Astrocyte of the hippocampus (primary cell): Measurements from ENCODE around the gene SH2D3C.

Experiments
- DNase-seq: peaks from one replicate; pipeline ENCODE4 v3.0.0; 2011; ENCODE audit warnings: low read depth, low spot score

Gene SH2D3C

DNA sequence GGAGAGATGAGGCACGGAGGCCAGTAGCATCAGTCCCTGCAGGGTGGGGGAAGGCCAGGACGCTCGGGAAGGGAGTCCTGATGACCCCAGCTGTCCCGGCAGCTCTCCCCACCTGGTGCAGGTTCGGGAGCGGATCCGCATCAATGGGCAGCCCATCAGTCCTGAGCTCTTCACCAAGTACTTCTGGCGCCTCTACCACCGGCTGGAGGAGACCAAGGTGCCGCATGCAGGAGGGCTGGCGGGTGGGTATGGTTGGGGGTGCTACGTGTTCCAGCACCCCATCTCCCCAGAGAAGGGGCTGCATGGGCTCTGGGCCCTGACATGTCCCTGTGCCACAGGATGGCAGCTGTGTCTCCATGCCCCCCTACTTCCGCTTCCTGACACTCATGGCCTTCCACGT lies 28.4 kb upstream of the SH2D3C start:
- DNase-seq, result no peak

GRCh38 chr9:127805620-127806019 lies 27.2 kb upstream of the SH2D3C start:
- peak; percentile 38 for DNase-seq

GRCh38 chr9:127803507-127804352 lies 25.3 kb upstream of the SH2D3C start:
- peak; percentile 65 for DNase-seq

DNA sequence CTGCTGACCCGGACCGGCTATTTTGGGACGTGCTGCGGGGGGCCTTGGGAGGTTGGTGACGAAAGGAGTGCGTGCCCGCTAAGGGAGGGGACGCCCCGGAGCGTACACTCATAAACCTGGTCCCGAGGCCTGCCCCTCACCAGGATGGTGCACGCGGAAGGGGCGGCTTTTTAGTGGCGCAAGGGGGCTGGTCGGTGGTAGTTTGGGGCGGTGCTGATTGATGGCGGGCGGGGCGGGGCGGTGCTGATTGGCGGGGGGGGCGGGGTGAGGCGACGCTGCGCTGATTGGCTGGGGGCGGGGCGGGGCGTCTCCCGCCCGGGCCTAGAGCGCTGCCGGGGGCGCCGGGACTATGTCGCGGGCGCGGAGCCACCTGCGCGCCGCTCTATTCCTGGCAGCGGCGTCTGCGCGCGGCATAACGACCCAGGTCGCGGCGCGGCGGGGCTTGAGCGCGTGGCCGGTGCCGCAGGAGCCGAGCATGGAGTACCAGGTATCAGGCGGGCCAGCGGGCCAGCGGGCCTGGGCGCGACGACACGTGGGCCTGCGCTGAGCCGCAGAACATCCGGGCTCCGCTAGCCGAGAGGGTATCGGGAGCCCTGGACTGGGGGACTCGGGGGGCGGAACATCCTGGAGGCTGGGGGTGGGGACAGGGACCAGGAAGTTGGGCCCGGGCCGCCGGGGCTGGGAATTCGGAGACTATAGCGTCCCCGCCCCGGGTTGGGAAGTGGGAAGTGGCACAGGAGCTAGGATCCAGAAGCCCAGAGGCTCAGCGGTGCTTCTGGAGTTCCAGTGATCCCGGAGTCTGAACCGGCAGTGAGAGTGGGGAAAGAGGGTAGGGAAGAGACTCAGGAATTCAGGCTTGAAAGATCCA lies 24.3 kb upstream of the SH2D3C start, which contains the start of gene FPGS:
Gene FPGS (plus strand): TSS at position 307 of the 868 bp plus-strand sequence. CDS start 43 bp downstream, at position 350.
- peak; percentile 94 for DNase-seq

GRCh38 chr9:127801955-127802575 lies 23.6 kb upstream of the SH2D3C start:
- DNase-seq, result no peak

GRCh38 chr9:127796852-127797370 lies 18.4 kb upstream of the SH2D3C start:
- peak; percentile 56 for DNase-seq

- DNase-seq, result peak; percentile 41
These were observed 17.9 kb upstream of the SH2D3C start for GRCh38 chr9:127796225-127796813.

DNA sequence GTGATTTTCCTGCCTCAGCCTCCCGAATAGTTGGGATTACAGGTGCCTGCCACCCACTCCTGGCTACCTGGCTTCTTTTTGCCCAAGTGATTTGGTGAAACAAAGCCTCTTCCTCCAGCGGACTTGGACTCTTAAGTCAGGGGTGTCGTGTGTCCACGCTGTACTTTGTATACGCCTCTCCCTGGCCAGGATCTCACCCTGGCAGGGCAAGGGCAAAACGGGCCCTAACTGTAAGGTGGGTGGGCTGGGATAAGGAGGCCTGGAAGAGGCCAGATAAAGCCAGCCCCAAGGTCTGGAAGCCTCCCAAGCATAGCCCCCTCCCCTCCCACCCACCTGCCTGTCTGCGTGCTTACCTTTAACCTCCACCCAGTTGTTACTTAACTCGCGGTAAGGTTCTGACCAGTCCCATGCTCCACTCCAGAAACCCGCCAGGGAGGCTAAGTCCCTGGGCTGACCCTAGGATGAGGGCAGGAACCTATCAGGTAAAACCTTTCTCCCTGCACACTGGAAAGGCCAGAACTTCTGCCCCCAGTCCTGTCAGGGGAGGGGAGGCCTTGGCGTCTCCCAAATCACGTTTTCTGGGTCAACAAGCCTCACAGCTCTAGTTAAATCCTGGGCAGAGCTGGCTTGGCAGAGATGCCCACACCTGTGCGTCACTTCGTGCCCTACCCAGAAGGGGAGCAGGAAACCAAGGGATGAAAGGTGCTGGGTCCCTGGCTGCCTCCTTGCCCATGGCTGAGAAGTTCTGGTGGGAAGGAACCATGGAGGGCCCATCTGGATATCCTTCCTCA lies 15.7 kb upstream of the SH2D3C start:
- no peak for DNase-seq

DNA sequence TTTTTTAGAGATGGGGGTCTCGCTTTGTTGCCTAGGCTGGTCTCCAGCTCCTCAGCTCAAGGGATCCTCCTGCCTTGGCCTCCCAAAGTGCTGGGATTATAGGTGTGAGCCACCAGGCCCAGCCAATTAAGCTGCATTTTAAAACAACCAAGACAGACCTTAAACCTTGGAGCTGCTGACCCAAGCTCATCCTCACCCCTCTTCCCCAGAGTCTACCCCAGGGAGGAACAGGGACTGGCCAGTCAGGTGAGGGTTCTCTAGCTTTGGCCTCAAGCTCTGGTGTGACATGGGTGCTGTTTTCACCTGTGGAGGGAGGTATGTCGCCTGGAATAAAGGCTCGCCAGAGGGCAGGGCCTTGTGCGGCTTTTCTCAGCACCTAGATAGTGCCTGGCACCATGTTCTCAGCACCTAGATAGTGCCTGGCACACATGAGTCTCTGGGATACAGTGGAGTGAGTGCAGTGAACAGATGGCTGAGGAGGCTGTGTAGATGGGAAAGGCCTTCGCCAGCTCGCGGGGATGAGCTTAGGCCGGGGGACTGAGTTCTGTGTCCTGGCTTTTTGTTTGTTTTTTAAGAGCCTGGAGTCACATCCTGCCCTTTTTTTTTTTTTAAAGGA lies 14.7 kb upstream of the SH2D3C start:
- no peak for DNase-seq

DNA sequence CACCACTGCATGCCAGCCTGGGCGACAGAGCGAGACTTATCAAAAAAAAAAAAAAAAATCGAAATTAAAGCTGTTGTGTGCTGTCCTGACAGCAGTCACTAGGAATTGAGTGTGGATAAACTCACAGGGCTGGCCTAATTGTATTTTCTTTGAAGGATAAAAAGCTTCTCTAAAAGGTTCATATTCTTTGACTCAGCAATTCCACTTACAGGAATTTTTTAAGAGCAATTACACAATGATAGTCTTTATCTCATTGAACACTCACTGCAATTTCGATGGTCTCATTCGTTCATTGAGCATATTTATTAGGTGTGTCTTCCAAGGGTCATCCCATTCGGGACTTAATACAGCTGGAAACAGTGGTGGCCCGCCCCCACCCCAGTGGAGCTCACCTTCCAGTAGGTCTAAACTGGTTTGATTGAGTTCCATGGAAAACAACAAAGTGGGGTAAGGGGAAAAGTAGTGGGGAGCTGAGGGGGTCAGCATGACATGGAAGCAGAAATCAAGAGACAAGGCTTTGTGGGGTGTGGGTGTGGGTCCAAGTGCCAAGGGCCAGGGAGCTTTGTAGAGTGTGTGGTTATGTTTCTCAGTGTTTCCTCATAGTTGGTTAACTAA lies 14.1 kb upstream of the SH2D3C start:
- DNase-seq, result no peak

DNA sequence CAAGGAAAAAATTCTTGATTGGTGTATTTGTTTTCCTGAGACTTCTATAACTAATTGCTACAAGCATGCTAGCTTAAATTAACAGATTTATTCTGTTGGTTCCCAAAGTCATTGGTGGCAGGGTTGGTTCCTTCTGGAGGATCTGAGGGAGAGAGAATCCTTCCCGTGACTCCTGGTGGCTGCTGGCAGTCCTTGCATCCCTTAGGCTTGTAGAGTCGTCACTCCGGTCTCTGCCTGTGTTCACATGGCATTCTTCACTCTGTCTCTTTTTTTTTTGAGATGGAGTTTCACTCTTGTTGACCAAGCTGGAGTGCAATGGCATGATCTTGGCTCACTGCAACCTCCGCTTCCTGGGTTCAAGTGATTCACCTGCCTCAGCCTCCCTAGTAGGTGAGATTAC lies 12.6 kb upstream of the SH2D3C start:
- no peak for DNase-seq

DNA sequence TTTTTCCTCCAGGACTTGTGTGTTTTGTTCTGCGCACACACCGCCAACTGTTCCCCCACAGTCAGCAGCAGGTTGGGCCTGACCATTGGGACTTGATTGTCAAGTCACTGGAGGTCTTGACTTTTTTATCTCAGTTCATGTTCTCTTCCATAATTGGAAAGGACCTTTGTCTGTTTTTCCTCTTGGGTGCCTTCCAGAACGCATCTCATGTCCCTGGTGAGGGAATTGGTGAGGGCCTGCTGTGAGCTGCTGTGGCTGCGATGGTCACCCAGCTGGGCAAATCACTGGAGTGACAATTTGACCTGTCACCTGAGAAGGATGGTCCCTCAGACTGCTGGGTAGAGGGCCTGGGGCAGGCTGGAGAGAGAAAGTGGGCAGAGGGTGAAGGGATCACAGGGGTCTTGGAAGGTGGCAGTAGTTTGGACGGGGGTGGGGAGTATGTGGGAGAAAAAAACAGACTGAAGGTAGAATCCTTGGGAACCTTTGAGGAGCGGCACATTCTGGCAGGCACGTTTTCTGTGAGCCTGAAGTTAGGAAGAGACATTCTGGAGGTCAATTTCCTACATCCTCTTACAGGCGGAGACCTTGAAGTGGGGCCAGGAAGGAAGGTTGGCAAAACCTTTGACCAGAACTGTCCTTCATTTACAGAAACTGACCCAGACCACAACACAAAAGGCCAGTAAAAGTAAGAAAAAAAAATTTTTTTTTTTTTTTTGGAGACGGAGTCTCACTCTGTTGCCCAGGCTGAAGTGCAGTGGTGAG lies 11.8 kb upstream of the SH2D3C start:
- DNase-seq, result no peak

- DNase-seq, result no peak
These were observed 10.7 kb upstream of the SH2D3C start for GRCh38 chr9:127789179-127789578.

GRCh38 chr9:127788337-127789011 lies 10.0 kb upstream of the SH2D3C start:
- DNase-seq, result no peak

- DNase-seq, result no peak
These were observed 8.3 kb upstream of the SH2D3C start for GRCh38 chr9:127786773-127787104.

DNA sequence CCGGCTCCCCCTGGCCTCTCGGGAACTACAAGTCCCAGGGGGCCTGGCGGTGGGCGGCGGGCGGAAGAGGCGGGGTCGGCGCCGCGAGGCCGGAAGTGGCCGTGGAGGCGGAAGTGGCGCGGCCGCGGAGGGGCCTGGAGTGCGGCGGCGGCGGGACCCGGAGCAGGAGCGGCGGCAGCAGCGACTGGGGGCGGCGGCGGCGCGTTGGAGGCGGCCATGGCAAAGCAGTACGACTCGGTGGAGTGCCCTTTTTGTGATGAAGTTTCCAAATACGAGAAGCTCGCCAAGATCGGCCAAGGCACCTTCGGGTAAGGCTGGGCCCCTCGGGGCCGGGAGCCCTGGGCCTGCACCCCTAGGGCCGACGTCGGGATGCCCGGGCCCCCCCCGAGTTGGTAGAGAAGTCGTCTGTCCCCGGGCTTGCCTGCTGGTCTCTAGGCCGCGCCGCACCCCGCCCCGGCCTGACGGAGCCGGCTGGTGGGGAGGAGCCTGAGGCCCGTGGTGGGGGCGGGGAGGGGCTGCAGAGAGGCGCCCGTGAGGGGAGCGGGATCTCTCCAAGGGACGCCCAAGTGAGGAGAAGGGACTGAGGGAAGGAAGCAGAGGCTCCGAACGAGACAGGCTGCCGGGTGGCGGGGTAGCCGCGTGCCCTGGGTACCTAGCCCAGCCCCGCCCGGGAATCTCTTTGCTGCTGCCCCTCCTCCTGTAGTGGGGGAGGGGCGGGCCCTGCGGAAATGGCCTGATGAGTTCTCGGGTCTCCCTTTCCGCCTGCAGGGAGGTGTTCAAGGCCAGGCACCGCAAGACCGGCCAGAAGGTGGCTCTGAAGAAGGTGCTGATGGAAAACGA lies 7.7 kb upstream of the SH2D3C start, which contains the start of gene CDK9:
Gene CDK9 (plus strand): TSS at position 102 of the 840 bp plus-strand sequence. CDS start 115 bp downstream, at position 217.
- DNase-seq, result peak; percentile 97
